ENCODE results near the gene FBXO45. TPM values are rescaled to one million over a fixed set of nuclear protein-coding genes. Genes with fewer than 3 reads are reported as not detected.

Gene FBXO45
- total and polyA plus RNA-seq, 2 of the 4 experiments (the other 2 are of a cell fraction), result 3.8 to 5.0 TPM

GRCh38 chr3:196603683-196604082 lies 35.2 kb downstream of the FBXO45 start:
- in situ Hi-C loops (cut with MboI; ENCODE audit: low sequenced_read_pairs) (loop anchor here (25.0 kb wide), 1 partner anchor 359 kb away; the partner anchor contains the start of gene PIGZ), intact Hi-C loops (cut with micrococcal nuclease) (loop anchor here (10.0 kb wide), 1 partner anchor 341 kb away; the partner anchor contains the start of gene NCBP2), dilution Hi-C loops (cut with HindIII; ENCODE audit: low sequenced_read_pairs, unreplicated experiment) (no loop called here)
- TF ChIP-seq FOS (IDR thresholded peaks at IDR 0.05; ENCODE audit: low read depth, low read length) (no peak), NFE2L2 (IDR thresholded peaks at IDR 0.05; ENCODE audit: low read depth, low read length) (no peak), MAZ (IDR thresholded peaks at IDR 0.05; ENCODE audit: borderline replicate concordance, low read depth, low read length) (no peak), RCOR1 (IDR thresholded peaks at IDR 0.05; ENCODE audit: insufficient replicate concordance, low read length) (no peak), USF2 (IDR thresholded peaks at IDR 0.05; ENCODE audit: low read depth, low read length) (no peak), CTCF (conservative IDR thresholded peaks at IDR 0.05; ENCODE audit: low read depth, low read length) (no peak), CEBPB (IDR thresholded peaks at IDR 0.05; ENCODE audit: low read depth, low read length) (no peak), BHLHE40 (IDR thresholded peaks at IDR 0.05; ENCODE audit: low read depth, low read length) (no peak), CHD1 (IDR thresholded peaks at IDR 0.05; ENCODE audit: low read depth, low read length) (no peak), MAFK (IDR thresholded peaks at IDR 0.05; ENCODE audit: low read depth, low read length) (no peak)
- H2BK20ac ChIP-seq (ENCODE audit: low read depth, low read length), result no peak overlapping the region
- H4K5ac ChIP-seq (ENCODE audit: low read depth, low read length), result no peak overlapping the region
- no peak overlapping the region for H3K18ac ChIP-seq (ENCODE audit: low read depth, low read length)
- no peak overlapping the region for H2BK5ac ChIP-seq (ENCODE audit: low read depth, low read length, poor library complexity, severe bottlenecking)
- BruUV-seq (replicated peaks), result no TSS peak
- no peak overlapping the region for H3K9ac ChIP-seq (ENCODE audit: low read depth, low read length)
- H3K27me3 ChIP-seq (ENCODE audit: control insufficient read depth, insufficient read depth, low read length), result peaks cover 16% of the 10 kb centered on the region
- no peak overlapping the region for H4K91ac ChIP-seq (ENCODE audit: insufficient read depth, low read depth, low read length)
- no peak overlapping the region for H3K56ac ChIP-seq (ENCODE audit: extremely low read depth, insufficient read depth, low read length)
- H2AK5ac ChIP-seq (ENCODE audit: low read depth, low read length), result no peak overlapping the region
- H3K14ac ChIP-seq (replicated peaks; ENCODE audit: low read depth, low read length), result no peak overlapping the region
- no peak for DNase-seq
- H3K9me1 ChIP-seq (ENCODE audit: insufficient read depth, low read length), result no peaks in the 10 kb centered on the region
- no peak for ATAC-seq (ENCODE audit: low read depth)
- H3K4me1 ChIP-seq (ENCODE audit: control insufficient read depth, insufficient read depth, low read length), result no peaks in the 10 kb centered on the region
- 8% methylated on average over 2 of the region's 7 CpGs; no CpG with 5 or more reads in 1 of the 2 experiments for WGBS, 2 experiments (ENCODE audit: extremely low coverage in 2 of 2, insufficient read length in 1 of 2)
- no peak overlapping the region for H3K27ac ChIP-seq (ENCODE audit: insufficient read depth, low read length)
- no peak overlapping the region for H2AFZ ChIP-seq (replicated peaks; ENCODE audit: low read length, poor library complexity)
- no peak overlapping the region for H2BK120ac ChIP-seq (ENCODE audit: low read depth, low read length)
- H3K9me3 ChIP-seq (ENCODE audit: control insufficient read depth, insufficient read depth, low read length), result no peaks in the 10 kb centered on the region
- ChIA-PET POLR2A (ENCODE audit: unreplicated experiment) (no interaction called here), CTCF (no interaction called here)
- H3K4me3 ChIP-seq (ENCODE audit: insufficient read depth, low read depth, low read length), result no peak overlapping the region
- no peaks in the 10 kb centered on the region for H3K36me3 ChIP-seq (ENCODE audit: control insufficient read depth, insufficient read depth, low read length)
- H2BK15ac ChIP-seq (ENCODE audit: low read depth, low read length), result no peak overlapping the region
- H3K4me2 ChIP-seq (ENCODE audit: low read depth, low read length), result no peak overlapping the region
- H3K4ac ChIP-seq (ENCODE audit: low read depth, low read length), result no peak overlapping the region
- no peak overlapping the region for H2AK9ac ChIP-seq (replicated peaks; ENCODE audit: low read depth, low read length, poor library complexity)
- no peaks in the 10 kb centered on the region for H4K20me1 ChIP-seq (ENCODE audit: insufficient read depth, low read length)
- H4K8ac ChIP-seq (ENCODE audit: low read depth in 2 of 2, low read length in 2 of 2), result no peak overlapping the region
- no peaks in the 10 kb centered on the region for H3K79me1 ChIP-seq (ENCODE audit: low read depth in 1 of 2, low read length in 2 of 2)
- no peak overlapping the region for H3K23ac ChIP-seq (ENCODE audit: low read depth, low read length)
